ENCODE results near the gene AP3S2.

DNA sequence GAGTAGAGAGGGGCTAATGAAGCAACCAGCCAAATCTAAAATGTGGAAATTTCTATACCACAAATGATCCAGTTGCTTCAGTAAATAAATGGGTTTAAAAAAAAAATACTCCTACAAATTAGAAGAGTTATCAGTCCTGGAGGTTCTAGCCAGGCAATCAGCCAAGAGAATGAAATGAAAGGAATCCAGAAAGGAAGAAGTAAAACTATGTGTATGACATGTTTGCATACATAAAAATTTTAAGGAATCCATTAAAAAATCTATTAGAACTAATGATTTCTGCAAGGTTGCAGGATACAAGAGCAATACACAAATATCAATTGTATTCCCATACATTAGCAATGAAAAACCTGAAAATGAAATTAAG, 108.0 kb downstream of the AP3S2 start:
- TF ChIP-seq CTCF (IDR thresholded peaks at IDR 0.05) (no peak), POLR2A (IDR thresholded peaks at IDR 0.05) (no peak)
